GM21825 (cell line): ENCODE results near the gene LRCH4.

Experiments used
- ATAC-seq: cut with Tn5 transposase; IDR thresholded peaks from one replicate; pipeline ENCODE4 v1.9.1; 2021; ENCODE audit warnings: mild to moderate bottlenecking, moderate library complexity; ENCODE audit not compliant: unreplicated experiment

The LRCH4 gene

DNA sequence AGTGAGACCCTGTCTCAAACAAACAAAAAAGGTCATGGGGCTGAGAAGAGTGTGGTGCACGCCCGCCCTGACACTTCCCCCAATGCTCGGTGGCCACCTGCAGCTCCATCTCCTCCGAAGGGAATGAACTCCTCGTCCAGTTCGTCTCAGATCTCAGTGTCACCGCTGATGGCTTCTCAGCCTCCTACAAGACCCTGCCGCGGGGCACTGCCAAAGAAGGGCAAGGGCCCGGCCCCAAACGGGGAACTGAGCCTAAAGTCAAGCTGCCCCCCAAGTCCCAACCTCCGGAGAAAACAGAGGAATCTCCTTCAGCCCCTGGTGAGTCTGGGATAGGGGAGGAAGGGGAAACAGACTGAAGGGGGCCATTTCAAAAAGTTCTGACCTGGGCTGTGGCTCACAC is 20.4 kb upstream of the LRCH4 start:
- no peak for ATAC-seq

DNA sequence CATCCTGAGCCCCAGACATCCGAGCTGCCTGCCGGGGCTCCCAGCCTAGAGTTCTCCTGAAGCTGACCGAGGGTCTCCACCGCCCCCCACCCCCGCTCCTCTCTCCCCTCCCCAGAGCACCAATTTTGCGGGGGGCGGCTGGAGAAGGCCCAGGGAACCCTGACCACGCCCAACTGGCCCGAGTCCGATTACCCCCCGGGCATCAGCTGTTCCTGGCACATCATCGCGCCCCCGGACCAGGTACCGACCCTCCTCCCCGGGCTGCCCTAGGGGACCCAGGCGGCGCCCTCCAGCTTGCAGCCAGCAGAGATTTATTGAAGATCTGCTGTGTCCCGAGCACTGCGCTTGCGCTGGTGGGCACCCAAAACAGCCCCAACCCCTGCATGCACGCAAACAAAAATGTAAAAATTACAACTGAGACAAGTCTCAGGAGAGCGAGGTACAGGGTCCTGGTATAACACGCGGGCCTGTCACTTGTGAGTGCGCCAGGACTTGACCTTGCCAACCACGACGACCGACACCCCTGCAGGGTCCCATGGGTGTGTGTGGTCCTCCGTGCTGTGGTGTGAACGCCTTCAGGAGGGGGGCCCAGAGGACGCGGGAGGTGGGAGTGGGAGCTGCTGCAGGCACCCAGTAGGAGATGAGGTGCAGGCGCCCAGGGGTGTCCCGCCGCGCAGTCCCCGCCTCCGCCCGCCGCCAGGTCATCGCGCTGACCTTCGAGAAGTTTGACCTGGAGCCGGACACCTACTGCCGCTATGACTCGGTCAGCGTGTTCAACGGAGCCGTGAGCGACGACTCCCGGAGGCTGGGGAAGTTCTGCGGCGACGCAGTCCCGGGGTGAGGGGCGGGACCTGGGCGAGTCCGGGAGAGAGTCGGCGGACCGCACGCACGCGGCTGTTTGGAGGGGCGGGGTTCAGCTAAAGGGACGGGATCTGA is 19.3 kb upstream of the LRCH4 start:
- no peak for ATAC-seq

DNA sequence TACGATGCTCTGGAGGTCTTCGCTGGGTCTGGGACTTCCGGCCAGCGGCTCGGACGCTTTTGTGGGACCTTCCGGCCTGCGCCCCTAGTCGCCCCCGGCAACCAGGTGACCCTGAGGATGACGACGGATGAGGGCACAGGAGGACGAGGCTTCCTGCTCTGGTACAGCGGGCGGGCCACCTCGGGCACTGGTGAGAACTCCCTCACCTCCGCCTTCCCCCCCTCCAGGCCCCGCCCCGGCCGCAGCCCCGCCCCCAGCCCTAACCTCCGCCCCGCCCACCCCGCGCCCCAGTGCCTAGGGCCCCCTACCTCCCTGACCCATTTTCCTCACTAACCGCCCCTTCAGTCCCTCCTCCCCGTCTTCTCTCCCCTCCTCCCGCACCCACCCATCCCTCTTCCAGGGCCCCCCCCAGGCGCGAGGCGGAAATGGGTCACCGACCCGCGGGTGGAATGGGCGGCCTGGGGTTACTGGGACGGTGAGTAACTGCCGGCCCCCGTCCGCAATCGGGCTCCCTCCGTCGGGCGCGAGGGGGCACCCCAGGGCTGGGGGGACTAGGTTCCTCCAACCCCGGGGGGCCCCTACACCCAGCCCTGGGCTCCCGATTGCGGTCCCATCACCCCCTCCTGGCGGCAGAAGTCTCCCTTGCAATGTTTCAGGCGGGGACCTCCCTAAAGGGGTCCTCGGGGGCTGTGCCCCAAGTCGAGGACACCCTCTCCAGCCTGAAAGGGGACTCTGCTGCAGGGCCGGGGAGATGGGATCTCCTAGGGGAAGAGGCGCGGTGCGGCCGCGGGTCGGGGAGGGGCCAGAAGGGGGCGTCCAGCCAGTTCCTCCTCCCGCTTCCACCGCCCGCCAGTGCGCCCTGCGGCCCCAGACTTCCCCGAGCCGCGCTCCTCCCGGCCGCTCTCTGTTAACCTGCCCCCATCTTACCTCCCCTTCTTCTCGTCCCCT is 18.4 kb upstream of the LRCH4 start:
- peak; percentile 46 for ATAC-seq

DNA sequence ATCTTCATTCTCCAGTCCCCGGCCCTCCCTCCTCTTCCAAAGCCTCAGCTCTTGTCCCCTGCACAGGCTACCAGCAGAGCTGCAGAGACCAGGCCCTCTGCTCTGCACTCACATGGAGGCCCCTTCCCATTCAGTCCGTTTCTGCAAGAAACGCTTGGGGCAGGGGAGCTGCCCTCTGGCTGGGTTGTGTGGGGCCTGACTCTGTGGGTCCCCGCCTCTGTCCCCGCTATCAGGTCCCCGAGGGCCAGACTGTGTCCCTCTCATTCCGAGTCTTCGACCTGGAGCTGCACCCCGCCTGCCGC is 17.7 kb upstream of the LRCH4 start:
- peak; percentile 7 for ATAC-seq

DNA sequence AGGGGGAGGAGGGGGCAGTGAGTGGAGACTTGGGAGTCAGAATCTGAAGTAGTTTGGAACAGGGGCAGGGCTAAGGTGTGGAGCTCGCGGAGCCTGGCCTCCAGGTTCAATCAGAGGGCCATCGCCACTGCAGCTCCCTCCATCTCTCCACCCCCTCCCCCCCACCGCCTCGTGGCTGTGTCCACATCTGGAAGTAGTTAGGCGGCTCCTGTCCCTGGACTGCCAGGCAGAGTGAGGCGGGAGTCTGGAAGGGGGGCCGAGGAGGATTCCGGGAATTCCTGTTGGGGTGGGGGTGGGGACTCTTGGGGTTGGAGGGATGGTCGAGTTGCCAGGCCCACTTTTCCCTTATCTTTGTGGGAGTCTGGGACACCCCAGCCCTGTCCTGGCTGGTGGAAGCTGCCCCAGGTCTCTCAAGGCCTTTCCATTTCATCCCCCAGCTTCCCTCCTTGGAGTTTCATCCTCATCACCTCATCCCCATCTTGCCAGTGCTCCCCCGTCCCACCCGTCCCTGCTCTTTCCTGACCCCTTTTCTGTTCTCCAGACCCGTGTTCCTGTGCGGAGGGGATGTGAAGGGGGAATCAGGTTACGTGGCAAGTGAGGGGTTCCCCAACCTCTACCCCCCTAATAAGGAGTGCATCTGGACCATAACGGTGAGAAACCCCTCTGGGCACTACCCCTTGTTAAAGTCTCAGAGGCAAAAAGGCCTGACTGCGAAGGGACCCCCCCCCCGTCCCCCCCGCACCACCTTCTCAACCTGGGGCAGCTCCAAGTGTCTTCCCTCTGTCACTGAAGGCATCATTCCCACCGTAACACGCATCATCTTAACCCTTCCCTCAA is 17.2 kb upstream of the LRCH4 start:
- no peak for ATAC-seq

DNA sequence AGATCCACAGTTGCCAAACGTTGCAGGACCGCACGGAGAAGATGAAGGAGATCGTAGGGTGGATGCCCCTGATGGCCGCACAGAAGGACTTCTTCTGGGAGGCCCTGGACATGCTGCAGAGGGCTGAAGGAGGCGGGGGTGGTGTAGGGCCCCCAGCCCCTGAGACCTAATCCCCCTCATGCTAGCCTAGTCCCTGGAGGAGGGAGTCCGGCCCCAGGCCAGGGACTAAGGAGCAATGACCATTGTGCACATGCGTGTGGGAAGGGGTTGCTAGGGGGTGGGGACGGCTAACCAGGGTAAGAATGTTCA is 14.8 kb upstream of the LRCH4 start:
- ATAC-seq, result no peak

DNA sequence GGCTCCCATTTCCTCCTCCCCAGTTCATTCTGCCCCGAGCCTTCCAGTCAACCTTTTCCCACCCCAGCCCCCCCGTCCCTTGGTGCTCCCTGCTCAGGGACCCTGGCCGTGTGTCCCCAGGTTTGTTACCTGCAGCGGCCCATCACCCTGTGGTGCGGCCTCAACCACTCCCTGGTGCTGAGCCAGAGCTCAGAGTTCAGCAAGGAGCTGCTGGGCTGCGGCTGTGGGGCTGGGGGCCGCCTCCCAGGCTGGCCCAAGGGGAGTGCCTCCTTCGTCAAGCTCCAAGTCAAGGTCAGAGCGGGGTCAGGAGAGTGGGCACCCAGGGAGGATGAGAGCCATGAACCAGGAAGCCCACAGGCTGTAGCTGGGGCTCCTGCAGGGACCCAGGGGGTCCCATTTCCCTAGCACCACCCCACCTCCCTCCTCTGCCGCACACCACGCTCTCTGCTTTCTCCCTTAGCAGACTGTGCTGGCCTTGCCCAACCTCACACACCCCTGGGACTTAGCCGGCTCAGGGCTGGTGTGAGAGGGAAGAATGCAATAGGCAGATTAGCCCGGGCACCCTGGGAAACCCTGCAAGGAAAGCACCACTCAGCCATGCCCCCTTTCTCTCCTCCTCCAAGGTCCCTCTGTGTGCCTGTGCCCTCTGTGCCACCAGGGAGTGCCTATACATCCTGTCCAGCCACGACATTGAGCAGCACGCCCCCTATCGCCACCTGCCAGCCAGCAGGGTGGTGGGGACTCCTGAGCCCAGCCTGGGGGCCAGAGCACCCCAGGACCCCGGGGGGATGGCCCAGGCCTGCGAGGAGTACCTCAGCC is 14.2 kb upstream of the LRCH4 start:
- no peak for ATAC-seq

DNA sequence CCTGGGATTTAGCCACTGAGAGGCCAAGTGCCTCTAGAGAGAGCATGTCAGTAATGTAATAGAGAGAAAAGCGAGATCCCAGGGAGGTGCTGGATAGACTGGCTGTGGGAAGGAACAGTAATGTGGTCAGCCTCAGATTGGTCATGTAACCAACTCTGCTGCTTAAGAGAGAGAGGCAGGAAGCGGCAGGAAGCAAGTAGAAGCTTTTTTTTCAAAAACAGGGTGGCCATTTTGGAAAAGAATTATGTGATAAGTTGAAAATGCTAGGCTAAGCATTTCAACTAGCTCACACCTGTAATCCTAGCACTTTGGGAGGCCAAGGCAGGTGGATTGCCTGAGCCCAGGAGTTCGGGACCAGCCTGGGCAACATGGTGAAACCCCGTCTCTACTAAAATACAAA is 12.5 kb upstream of the LRCH4 start:
- ATAC-seq, result no peak

DNA sequence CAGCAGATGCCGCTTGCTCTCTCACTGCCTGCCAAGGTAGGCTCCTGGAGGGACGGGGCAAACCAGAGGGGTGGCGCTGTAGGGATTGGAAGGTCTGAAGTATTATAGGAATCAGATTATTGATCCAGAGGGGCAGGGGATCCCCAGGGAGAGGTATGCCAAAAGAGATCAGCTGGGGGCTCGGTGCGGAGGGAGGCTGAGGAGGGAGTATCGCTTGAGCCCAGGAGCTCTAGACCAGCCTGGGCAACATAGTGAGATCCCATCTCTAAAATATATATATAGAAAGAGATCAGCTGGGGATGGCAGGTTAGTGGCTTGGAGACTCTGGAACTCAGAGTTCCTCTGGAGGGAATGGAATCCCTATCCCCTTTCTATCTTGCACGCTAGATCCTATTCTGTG is 9.3 kb upstream of the LRCH4 start:
- no peak for ATAC-seq

DNA sequence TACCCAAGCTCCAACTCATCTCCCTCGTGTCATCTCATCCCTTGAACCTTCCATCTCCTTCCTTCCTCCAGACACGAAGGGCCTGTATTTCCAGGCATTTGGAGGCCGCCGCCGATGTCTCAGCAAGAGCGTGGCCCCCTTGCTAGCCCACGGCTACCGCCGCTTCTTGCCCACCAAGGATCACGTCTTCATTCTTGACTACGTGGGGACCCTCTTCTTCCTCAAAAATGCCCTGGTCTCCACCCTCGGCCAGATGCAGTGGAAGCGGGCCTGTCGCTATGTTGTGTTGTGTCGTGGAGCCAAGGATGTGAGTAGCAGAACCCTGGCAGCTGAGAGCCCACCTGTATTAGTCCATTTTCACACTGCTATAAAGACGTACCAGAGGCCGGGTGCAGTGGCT is 5.7 kb upstream of the LRCH4 start:
- no peak for ATAC-seq

DNA sequence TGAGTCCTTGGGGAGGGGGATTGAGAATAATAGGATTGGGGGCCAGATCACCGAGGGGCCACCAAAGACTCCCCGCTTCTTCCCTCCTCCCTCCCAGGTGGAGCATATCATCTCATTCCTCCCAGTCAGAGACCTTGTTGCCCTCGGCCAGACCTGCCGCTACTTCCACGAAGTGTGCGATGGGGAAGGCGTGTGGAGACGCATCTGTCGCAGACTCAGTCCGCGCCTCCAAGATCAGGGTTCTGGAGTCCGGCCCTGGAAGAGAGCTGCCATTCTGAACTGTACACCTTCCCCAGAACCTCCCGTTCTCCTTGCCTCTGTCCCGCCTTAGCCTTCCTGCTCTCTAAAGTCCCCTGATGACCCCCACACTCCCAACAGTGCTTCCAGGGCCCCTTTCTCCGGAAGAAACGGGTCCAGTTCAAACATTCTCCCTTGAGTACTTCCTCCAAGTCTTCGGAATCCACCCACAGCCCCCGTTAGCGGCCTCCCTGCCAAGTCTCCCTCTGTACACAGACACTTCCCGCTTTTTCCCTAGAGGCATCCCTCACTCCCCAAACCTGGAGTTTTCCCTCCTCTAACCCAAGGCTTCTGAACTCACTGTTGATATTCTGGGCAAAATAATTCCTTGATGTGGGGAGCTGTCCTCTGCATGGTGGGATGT is 4.3 kb upstream of the LRCH4 start:
- ATAC-seq, result no peak

DNA sequence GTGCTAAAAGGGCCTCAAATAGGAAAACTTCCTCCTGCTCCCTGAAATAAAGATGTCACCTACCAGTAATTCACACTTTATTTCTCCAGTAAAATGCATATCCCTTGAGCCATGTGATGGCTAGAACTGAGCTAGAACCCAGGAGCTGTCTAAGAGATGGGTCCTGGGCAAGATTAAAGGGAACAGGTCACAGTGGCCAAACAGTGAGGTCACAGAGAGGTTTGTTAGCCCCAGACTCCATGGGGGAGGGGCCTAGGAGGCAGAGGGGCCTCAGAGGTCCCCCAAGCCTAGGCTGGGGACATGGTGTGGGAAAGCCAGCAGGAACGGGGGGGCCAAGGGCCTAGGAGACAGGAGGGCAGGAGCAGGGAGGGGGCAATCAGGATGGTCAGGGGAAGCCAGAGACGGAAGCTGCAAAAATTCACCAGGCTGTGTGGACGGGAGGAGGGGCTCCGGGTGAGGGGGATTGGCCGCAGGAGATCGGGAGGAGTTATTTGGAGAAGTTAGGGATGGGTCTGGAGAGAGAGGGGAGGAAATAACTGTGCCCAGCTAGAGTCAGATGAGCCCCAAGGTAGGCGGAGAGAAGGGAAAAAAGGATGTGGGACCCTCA is 3.5 kb upstream of the LRCH4 start:
- ATAC-seq, result no peak

DNA sequence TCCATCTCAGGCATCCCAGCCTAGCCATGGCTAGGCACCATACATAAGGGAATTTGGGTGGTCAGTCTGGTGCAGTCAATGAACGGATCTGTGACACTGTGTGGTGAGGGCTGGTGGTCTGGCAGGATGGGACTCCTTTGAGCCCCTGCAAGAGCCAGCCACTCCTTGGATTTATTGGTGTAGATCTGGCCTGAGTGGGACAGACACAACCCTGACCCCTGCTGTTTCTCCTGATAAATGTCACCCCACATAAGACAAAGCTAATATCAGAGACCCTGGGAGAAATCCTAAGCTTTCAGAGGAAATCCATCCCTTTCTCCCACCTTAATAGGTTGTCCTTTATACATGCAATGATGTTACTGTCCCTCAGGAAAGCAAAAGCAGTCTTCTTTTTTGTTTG is 2.5 kb upstream of the LRCH4 start:
- ATAC-seq, result no peak

DNA sequence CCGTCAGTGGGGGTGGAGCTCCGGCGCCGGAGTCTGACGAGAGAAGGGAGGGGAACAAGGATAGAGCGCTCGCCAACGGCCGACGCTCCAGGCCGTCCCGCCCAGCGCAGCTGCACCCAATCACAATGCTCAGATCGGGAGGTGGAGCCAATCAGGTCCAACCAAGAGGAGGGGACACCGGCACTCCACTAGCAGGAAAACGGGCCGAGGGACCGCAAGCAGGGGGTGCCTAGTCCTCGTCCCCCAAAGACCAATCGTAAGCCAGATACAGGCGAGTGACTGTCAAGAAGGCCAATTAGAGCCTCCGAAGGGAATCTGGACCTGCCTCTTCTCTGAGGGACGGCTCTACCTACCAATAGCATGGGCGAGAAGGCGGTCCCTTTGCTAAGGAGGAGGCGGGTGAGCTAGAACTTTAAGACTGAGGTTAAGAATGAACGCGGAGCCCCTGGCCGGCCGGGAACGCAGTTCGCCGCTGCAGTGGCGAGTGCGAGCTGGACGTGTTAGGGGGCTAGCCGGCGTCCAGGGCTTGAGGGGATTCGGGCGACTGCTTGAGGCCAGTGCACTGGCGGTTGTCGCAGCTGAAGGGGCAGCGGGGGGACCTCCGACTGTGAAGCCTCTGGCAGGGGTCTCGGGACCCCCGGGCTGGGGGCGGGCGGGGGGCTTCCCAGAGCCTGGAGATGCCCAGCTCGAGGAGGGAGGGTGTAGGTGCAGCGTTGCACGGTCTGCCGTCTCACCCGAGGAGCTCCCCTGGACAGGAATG is 517 bp upstream of the LRCH4 start, which contains the start of gene FBXO24:
Gene FBXO24 (plus strand): TSS at position 63 of the 760 bp plus-strand sequence. CDS start 298 bp downstream, at position 361.
- ATAC-seq, result peak; percentile 77

DNA sequence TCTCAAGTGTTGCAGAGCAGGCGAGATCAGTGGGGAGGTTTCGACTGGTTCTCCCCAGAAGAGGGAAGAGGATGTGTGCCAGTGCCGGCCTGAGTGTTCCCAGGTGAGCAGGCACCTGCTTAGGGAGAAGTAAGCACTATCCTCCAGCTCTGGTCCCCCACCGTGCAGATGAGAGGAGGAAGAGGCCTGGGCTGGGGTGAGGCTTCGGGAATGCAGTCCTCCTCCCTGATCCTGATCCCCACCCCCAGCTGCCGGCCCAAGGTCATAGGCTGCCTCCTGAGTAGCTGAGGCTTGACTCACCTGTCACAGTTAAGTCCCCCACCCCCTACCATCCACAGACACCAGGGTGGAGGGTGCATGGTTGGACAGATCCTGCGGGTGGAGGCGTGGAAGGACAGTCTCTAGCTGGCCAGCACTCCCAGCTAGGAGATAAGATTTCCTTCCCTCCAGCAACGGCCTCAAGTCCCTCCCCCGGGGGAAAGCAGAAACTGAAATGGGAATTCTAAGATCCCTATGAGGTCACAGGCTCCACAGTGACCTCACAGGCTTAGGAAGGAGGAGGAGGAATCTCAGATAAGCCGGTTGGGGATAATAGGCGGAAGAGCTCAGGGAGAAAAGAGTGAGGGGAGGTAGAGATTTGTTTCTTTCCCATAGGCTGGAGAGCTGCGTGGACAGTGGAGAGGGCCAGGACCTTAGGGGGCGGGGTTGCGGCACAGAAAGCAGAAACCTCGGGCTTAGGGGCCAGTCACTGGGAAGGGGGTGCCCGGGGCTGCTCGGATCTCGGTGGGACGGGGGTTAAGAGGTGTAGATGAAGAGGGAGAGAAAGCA is 1.0 kb downstream of the LRCH4 start:
- no peak for ATAC-seq

DNA sequence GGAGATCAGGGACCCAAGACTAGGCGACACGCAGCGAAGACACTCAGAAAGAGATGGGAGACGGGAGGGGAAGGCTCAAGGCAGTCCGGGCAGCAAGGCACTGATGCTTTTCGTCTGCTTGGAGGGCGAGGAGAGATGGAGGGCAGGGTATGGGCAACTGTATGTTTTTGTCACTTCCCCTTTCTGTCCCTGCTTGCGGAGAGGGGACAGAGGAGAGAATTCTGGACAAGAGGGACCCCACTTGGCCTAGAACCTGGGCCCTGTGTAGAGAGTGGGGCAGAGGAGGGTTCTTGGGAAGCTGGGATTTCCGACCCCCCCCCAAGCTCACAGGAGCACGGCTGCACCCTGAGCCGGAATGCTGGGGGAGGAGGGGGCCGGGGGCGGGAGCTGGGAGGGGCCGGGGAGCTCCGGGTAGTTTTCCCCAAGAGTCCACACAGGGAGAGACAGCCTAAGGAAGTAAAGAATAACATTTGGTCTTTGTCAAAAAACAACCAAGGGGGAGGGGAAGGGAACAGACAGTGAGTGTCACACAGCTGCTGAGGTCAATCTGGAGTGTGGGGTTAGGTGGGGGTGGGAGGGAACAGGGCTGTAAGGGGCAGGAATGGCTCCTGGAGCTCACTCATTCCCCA is 1.8 kb downstream of the LRCH4 start:
- ATAC-seq, result no peak
